Skeletal muscle satellite cell (primary cell): ENCODE results near the gene SEM1.
"Not testable (repeated sequence)": the region's sequence is repeated elsewhere in the genome, so short reads cannot be mapped to it uniquely, and the experiment has no call there.

Source experiments
- H3K27me3 ChIP-seq: 2 replicates; pipeline ENCODE4 v1.7.0; 2013; ENCODE audit warnings: low read length; ENCODE audit not compliant: control insufficient read depth, insufficient read depth
- H3K36me3 ChIP-seq: 2 replicates; pipeline ENCODE4 v1.7.0; 2013; ENCODE audit warnings: mild to moderate bottlenecking, control low read depth, low read length; ENCODE audit not compliant: insufficient read depth
- H3K4me1 ChIP-seq: 2 replicates; pipeline ENCODE4 v1.7.0; 2013; ENCODE audit warnings: low read length; ENCODE audit not compliant: control insufficient read depth, insufficient read depth
- H3K4me2 ChIP-seq: 2 replicates; pipeline ENCODE4 v1.7.0; 2013; ENCODE audit warnings: mild to moderate bottlenecking, low read length
- H3K4me3 ChIP-seq: 2 replicates; pipeline ENCODE4 v1.7.0; 2013; ENCODE audit warnings: low read length
- H3K9ac ChIP-seq: 2 replicates; pipeline ENCODE4 v1.7.0; 2013; ENCODE audit warnings: mild to moderate bottlenecking, low read depth, low read length, moderate library complexity
- H3K9me3 ChIP-seq: replicated peaks from 2 replicates; pipeline ENCODE4 v1.7.0; 2013; ENCODE audit warnings: mild to moderate bottlenecking, control low read depth, low read length

Gene SEM1

GRCh38 chr7:96700516-96700915 lies 9.1 kb downstream of the SEM1 start:
- Histone ChIP-seq H3K9me3 (no peaks in the 10 kb centered on the region), H3K4me2 (no peak overlapping the region), H3K27me3 (no peaks in the 10 kb centered on the region), H3K4me3 (no peak overlapping the region), H3K36me3 (peaks cover 4% of the 10 kb centered on the region), H3K4me1 (peaks cover 3% of the 10 kb centered on the region), H3K9ac (no peak overlapping the region)

DNA sequence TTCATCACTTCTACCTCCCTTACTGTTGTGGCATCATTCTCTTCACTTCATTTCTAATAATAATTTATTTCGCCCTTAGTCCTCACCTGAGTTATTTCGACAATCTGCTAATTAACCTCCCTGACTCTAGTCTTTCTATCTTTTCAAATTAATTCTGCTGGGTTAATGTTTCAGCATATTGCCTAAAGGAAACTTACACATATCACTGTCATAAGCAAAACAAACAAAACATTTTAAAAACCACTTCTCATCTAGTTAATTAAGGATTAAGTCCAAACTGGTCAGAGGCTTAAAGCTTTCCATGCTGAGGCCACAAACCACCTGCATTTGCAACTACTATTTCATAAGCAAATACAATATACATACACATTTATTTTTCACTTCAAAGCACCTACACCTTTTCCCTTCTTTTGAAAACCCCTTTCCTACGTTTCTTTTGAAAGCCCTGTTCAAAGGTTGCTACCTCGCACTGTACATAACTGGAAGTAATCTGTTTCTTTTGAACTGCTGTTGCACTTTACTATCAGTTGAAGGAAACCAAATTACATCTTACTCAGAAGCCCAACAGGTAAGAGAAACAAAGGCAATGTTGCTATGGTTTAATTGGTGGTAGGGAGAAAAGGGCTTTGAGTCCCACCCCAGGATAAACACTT lies 10.3 kb downstream of the SEM1 start:
- Histone ChIP-seq H3K4me2 (no peak overlapping the region), H3K4me1 (peaks cover 3% of the 10 kb centered on the region), H3K4me3 (no peak overlapping the region), H3K36me3 (peaks cover 2% of the 10 kb centered on the region), H3K9ac (no peak overlapping the region), H3K27me3 (no peaks in the 10 kb centered on the region), H3K9me3 (no peaks in the 10 kb centered on the region)

DNA sequence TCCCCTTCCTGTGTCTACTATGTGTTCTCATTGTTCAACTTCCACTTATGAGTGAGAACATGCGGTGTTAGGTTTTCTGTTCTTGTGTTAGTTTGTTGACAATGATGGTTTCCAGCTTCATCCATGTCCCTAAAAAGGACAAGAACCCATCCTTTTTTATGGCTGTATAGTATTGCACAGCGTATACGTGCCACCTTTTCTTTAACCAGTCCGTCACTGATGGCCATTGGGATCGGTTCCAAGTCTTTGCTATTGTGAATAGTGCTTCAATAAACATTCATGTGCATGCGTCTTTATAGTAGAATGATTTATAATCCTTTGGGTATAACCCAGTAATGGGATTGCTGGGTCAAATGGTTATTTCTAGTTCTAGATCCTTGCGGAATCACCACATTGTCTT lies 11.2 kb downstream of the SEM1 start:
- not testable (repeated sequence) for H3K9ac ChIP-seq, H3K27me3 ChIP-seq, H3K36me3 ChIP-seq, H3K9me3 ChIP-seq, H3K4me2 ChIP-seq, H3K4me1 ChIP-seq, H3K4me3 ChIP-seq

- Histone ChIP-seq H3K4me2 (no peak overlapping the region), H3K27me3 (no peaks in the 10 kb centered on the region), H3K36me3 (peaks cover 8% of the 10 kb centered on the region), H3K4me1 (peaks cover 3% of the 10 kb centered on the region), H3K9me3 (no peaks in the 10 kb centered on the region), H3K9ac (no peak overlapping the region), H3K4me3 (no peak overlapping the region)
Measured at GRCh38 chr7:96697822-96698221, 11.8 kb downstream of the SEM1 start.

GRCh38 chr7:96695581-96695980 lies 14.1 kb downstream of the SEM1 start:
- H3K27me3 ChIP-seq = no peaks in the 10 kb centered on the region
- no peak overlapping the region for H3K4me2 ChIP-seq
- peaks cover 3% of the 10 kb centered on the region for H3K4me1 ChIP-seq
- peaks cover 15% of the 10 kb centered on the region for H3K36me3 ChIP-seq
- H3K9me3 ChIP-seq = no peaks in the 10 kb centered on the region
- H3K4me3 ChIP-seq = no peak overlapping the region
- no peak overlapping the region for H3K9ac ChIP-seq

DNA sequence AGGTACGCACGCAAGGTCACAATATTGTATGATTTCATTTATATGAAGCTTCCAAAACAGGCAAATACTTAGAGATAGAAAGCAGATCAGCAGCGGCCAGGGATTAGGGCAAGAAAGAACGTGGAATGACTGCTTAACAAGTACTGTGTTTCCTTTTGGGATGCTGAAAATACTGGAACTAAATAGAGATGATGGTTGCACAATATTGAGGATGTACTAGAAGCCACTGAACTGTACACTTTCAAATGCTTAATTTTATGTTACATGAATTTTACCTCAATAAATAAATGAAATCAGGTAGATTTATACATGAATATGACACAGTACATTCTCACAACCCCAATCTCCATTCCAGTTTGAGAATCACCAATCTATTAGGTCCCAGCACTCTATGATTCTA lies 15.6 kb downstream of the SEM1 start:
- H3K9me3 ChIP-seq = no peaks in the 10 kb centered on the region
- no peak overlapping the region for H3K9ac ChIP-seq
- H3K36me3 ChIP-seq = peaks cover 15% of the 10 kb centered on the region
- peaks cover 3% of the 10 kb centered on the region for H3K4me1 ChIP-seq
- H3K4me3 ChIP-seq = no peak overlapping the region
- no peaks in the 10 kb centered on the region for H3K27me3 ChIP-seq
- H3K4me2 ChIP-seq = no peak overlapping the region

- Histone ChIP-seq H3K4me2 (no peak overlapping the region), H3K9ac (no peak overlapping the region), H3K9me3 (no peaks in the 10 kb centered on the region), H3K4me1 (no peaks in the 10 kb centered on the region), H3K4me3 (no peak overlapping the region), H3K36me3 (peaks cover 28% of the 10 kb centered on the region), H3K27me3 (no peaks in the 10 kb centered on the region)
Measured at GRCh38 chr7:96691702-96692101, 17.9 kb downstream of the SEM1 start.

DNA sequence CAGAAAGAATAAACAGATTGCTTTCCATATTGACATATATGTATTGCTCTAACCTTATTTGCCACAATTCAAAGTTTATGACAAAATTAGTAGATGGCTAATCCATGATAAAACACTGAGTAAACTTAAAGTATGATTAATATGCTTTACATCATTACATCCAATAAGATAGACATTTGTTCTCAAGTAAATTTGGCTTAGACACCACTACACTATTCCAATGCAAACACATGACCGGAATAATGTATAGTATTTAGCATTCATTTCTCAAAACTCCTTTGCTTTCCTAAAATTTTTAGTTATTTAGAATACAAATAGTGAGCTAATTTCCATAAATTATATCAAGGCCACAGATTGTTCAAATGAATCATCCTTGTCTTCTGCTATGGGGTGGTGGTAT lies 20.2 kb downstream of the SEM1 start:
- Histone ChIP-seq H3K9me3 (no peaks in the 10 kb centered on the region), H3K36me3 (peaks cover 26% of the 10 kb centered on the region), H3K27me3 (no peaks in the 10 kb centered on the region), H3K4me1 (no peaks in the 10 kb centered on the region), H3K4me2 (no peak overlapping the region), H3K9ac (no peak overlapping the region), H3K4me3 (no peak overlapping the region)

- Histone ChIP-seq H3K4me1 (no peaks in the 10 kb centered on the region), H3K4me2 (no peak overlapping the region), H3K9me3 (no peaks in the 10 kb centered on the region), H3K27me3 (no peaks in the 10 kb centered on the region), H3K9ac (no peak overlapping the region), H3K36me3 (peaks cover 16% of the 10 kb centered on the region), H3K4me3 (no peak overlapping the region)
Measured at GRCh38 chr7:96686305-96686704, 23.3 kb downstream of the SEM1 start.

DNA sequence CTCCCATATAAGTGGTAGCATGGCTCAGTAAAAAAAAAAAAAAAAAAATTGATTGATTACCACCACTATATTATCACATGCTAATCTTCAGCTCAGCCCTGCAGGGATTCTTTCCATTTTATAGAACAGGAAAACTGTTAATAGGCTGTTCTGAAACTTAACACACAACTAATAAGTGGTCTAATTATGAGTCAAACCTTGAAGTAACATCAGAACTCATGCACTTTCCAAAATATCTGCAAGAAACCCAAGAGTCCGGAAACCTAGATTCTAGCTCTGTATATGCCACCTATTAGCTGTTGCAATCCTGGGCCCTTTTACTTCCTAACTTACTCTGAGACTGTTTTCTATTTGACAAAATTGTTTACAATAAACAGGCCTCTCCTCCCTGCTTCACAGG lies 23.9 kb downstream of the SEM1 start:
- Histone ChIP-seq H3K9ac (no peak overlapping the region), H3K4me2 (no peak overlapping the region), H3K27me3 (no peaks in the 10 kb centered on the region), H3K4me3 (no peak overlapping the region), H3K36me3 (peaks cover 12% of the 10 kb centered on the region), H3K4me1 (no peaks in the 10 kb centered on the region), H3K9me3 (no peaks in the 10 kb centered on the region)

DNA sequence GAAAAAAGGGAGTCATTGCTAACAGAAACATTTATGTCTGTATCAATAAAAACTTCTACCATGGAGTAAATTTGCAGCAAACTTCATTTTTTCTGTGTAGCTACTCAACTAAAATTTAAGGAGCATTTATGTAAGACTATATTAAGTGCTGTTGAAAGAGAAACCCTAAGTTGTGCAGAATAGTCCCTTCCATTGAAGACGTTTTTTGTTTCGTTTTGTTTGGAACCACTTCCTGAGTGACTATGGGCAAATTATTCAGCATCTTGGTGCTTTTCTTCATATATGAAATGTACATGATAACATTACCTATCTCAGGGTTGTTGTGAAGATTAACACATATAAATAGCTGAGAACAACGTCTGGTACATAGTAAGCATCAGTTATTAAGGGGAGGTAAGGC lies 24.3 kb downstream of the SEM1 start:
- no peak overlapping the region for H3K4me2 ChIP-seq
- H3K27me3 ChIP-seq = no peaks in the 10 kb centered on the region
- no peak overlapping the region for H3K9ac ChIP-seq
- no peak overlapping the region for H3K4me3 ChIP-seq
- no peaks in the 10 kb centered on the region for H3K9me3 ChIP-seq
- H3K36me3 ChIP-seq = peaks cover 12% of the 10 kb centered on the region
- H3K4me1 ChIP-seq = no peaks in the 10 kb centered on the region

- Histone ChIP-seq H3K9me3 (no peaks in the 10 kb centered on the region), H3K27me3 (no peaks in the 10 kb centered on the region), H3K36me3 (no peaks in the 10 kb centered on the region), H3K9ac (no peak overlapping the region), H3K4me2 (no peak overlapping the region), H3K4me1 (no peaks in the 10 kb centered on the region), H3K4me3 (no peak overlapping the region)
Measured at GRCh38 chr7:96679886-96680285, 29.8 kb downstream of the SEM1 start.
